B cell (primary cell): Measurements from ENCODE around the gene CCDC78.
"Not testable (repeated sequence)": the region's sequence is repeated elsewhere in the genome, so short reads cannot be mapped to it uniquely, and the experiment has no call there.

Experiments
- EZH2 ChIP-seq: IDR thresholded peaks from 2 replicates; pipeline ENCODE4 v1.6.1; 2012; ENCODE audit warnings: borderline replicate concordance, low read depth, mild to moderate bottlenecking, moderate library complexity, low read length; ENCODE audit not compliant: insufficient read depth, poor library complexity, severe bottlenecking
- TF ChIP-seq, protein P1 (sequence below): fragments of 200-600 bp; IDR thresholded peaks from one replicate; pipeline ENCODE4 v1.8.0; 2022; ENCODE audit warnings: antibody characterized with exemption, mild to moderate bottlenecking

GRCh38 chr16:742894-743293, 16.7 kb upstream of the CCDC78 start:
- TF ChIP-seq, protein P1, sequence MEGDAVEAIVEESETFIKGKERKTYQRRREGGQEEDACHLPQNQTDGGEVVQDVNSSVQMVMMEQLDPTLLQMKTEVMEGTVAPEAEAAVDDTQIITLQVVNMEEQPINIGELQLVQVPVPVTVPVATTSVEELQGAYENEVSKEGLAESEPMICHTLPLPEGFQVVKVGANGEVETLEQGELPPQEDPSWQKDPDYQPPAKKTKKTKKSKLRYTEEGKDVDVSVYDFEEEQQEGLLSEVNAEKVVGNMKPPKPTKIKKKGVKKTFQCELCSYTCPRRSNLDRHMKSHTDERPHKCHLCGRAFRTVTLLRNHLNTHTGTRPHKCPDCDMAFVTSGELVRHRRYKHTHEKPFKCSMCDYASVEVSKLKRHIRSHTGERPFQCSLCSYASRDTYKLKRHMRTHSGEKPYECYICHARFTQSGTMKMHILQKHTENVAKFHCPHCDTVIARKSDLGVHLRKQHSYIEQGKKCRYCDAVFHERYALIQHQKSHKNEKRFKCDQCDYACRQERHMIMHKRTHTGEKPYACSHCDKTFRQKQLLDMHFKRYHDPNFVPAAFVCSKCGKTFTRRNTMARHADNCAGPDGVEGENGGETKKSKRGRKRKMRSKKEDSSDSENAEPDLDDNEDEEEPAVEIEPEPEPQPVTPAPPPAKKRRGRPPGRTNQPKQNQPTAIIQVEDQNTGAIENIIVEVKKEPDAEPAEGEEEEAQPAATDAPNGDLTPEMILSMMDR: not testable (repeated sequence)
- not testable (repeated sequence) for TF ChIP-seq EZH2
